ENCODE measurements around the gene INTS14.

GRCh38 chr15:65530318-65531111 lies 80.4 kb downstream of the INTS14 start, which contains the start of gene HACD3:
- no peak for TF ChIP-seq CTCF (IDR thresholded peaks at IDR 0.05 in 4 of 5, conservative IDR thresholded peaks at IDR 0.05 in 1 of 5)
- peak; percentile 57 to 58 for TF ChIP-seq POLR2A (IDR thresholded peaks at IDR 0.05)

Data from gastrocnemius medialis (tissue), 4 donors.